HCT116 (cell line): ENCODE measurements around the gene STON2. TPM values are rescaled to one million over a fixed set of nuclear protein-coding genes. Genes with fewer than 3 reads are reported as not detected.

Experiments
- ATAC-seq: fragments of 200-7000 bp; cut with Tn5 transposase; 2 replicates; pipeline ENCODE4 v1.9.1; 2020; ENCODE audit warnings: mild to moderate bottlenecking, moderate library complexity
- BruUV-seq: library from RNA; stranded (reverse); fragments of 400-500 nt; replicated peaks from 2 replicates; lab custom pipeline; 2021; lab: Mats Ljungman, UMichigan
- CTCF ChIA-PET: fragments of 300-600 bp; sonication (Branson Sonifier 250); formaldehyde crosslinking; loops from one replicate; lab custom pipeline; 2021; ENCODE audit warnings: antibody characterized with exemption; lab: Charles Lee
- POLR2A ChIA-PET: fragments of 300-600, 350-600 bp; sonication (Branson Sonifier 250); formaldehyde crosslinking; loops from one replicate; lab custom pipeline; 2021; ENCODE audit warnings: antibody characterized with exemption; lab: Charles Lee
- RAD21 ChIA-PET, 2 experiments: fragments of 300-600 bp; sonication (Branson Sonifier 250); formaldehyde crosslinking; loops; one replicate each; lab custom pipeline; 2023; ENCODE audit warnings: low total read pairs in 2 of 2; ENCODE audit not compliant: uncharacterized antibody in 2 of 2, unreplicated experiment in 2 of 2, low non-redundant PET in 1 of 2; lab: Charles Lee
- DNase-seq: peaks from one replicate; pipeline ENCODE4 v3.0.0-alpha.2; 2010; ENCODE audit warnings: low read depth, low spot score
- H2AFZ ChIP-seq: fragments of 200-600 bp; shearing (Covaris generic), sonication (generic); 2 replicates; pipeline ENCODE4 v1.6.1; 2017; ENCODE audit warnings: low read depth, mixed run types, mixed read lengths, antibody characterized with exemption, low read length; ENCODE audit not compliant: poor library complexity, severe bottlenecking
- H3K27ac ChIP-seq: 2 replicates; pipeline ENCODE4 v1.5.1; 2012; ENCODE audit warnings: low read depth, low read length
- H3K27me3 ChIP-seq: fragments of 200-600 bp; sonication (generic); 2 replicates; pipeline ENCODE4 v1.6.1; 2016; ENCODE audit warnings: mixed run types, low read length, mixed read lengths; ENCODE audit not compliant: insufficient read depth
- H3K36me3 ChIP-seq, 2 experiments: fragments of 200-500 bp in 1 of 2; fragments of 200-600 bp in 1 of 2; sonication (Bioruptor generic) in 1 of 2; sonication (generic) in 1 of 2; 2 replicates each; pipeline versions ENCODE4 v1.5.1 to v1.6.1; 2014 to 2016; ENCODE audit warnings: low read length in 2 of 2, inconsistent platforms in 1 of 2, mixed read lengths in 1 of 2, mixed run types in 1 of 2; ENCODE audit not compliant: insufficient read depth in 2 of 2, control insufficient read depth in 1 of 2
- H3K4me1 ChIP-seq, 2 experiments: fragments of 200-600 bp in 1 of 2; sonication (generic) in 1 of 2; 2 replicates each; pipeline versions ENCODE4 v1.5.1 to v1.6.1; 2012 to 2017; ENCODE audit warnings: low read length in 2 of 2, inconsistent platforms in 1 of 2, mild to moderate bottlenecking in 1 of 2, mixed read lengths in 1 of 2, mixed run types in 1 of 2, moderate library complexity in 1 of 2; ENCODE audit not compliant: insufficient read depth in 2 of 2, control insufficient read depth in 1 of 2
- H3K4me2 ChIP-seq: fragments of 200-600 bp; sonication (generic); 2 replicates; pipeline ENCODE4 v1.6.1; 2017; ENCODE audit warnings: mixed run types, low read length, mixed read lengths
- H3K4me3 ChIP-seq, 2 experiments: fragments of 200-600 bp in 1 of 2; sonication (generic) in 1 of 2; replicated peaks in 1 of 2; 2 replicates each; pipeline ENCODE4 v1.5.1; 2011 to 2016; ENCODE audit warnings: low read length in 2 of 2, control low read depth in 1 of 2, low read depth in 1 of 2, mild to moderate bottlenecking in 1 of 2, mixed read lengths in 1 of 2, mixed run types in 1 of 2
- H3K79me2 ChIP-seq: fragments of 200-600 bp; sonication (generic); 2 replicates; pipeline ENCODE4 v1.6.1; 2017; ENCODE audit warnings: mild to moderate bottlenecking, mixed run types, low read length, moderate library complexity, mixed read lengths; ENCODE audit not compliant: insufficient read depth
- H3K9ac ChIP-seq: fragments of 200-600 bp; sonication (generic); 2 replicates; pipeline ENCODE4 v1.6.1; 2016; ENCODE audit warnings: low read length, mixed read lengths
- H3K9me2 ChIP-seq: fragments of 200-600 bp; sonication (generic), shearing (Covaris generic); 2 replicates; pipeline ENCODE4 v1.6.1; 2017; ENCODE audit warnings: mixed run types, mild to moderate bottlenecking, moderate library complexity; ENCODE audit not compliant: insufficient read depth
- H3K9me3 ChIP-seq, 2 experiments: fragments of 200-500 bp in 1 of 2; fragments of 200-600 bp in 1 of 2; sonication (Bioruptor generic) in 1 of 2; sonication (generic) in 1 of 2; 2 replicates each; pipeline ENCODE4 v1.6.1; 2014 to 2017; ENCODE audit warnings: low read length in 2 of 2, mixed read lengths in 2 of 2, inconsistent platforms in 1 of 2, low read depth in 1 of 2, mild to moderate bottlenecking in 1 of 2, mixed run types in 1 of 2, moderate library complexity in 1 of 2; ENCODE audit not compliant: control insufficient read depth in 1 of 2, insufficient read depth in 1 of 2
- H4K20me1 ChIP-seq: fragments of 200-600 bp; sonication (generic), shearing (Covaris generic); 2 replicates; pipeline ENCODE4 v1.6.1; 2017; ENCODE audit warnings: mixed run types, mild to moderate bottlenecking, moderate library complexity; ENCODE audit not compliant: insufficient read depth
- EZH2phosphoT487 ChIP-seq: fragments of 200-600 bp; IDR thresholded peaks from 2 replicates; pipeline ENCODE4 v1.6.1; 2018; ENCODE audit warnings: antibody characterized with exemption, borderline replicate concordance
- FOSL1 ChIP-seq: IDR thresholded peaks from 2 replicates; pipeline ENCODE4 v1.6.1; 2012; ENCODE audit warnings: low read depth
- JUND ChIP-seq: IDR thresholded peaks from 2 replicates; pipeline ENCODE4 v1.6.1; 2012
- POLR2AphosphoS5 ChIP-seq: IDR thresholded peaks from 2 replicates; pipeline ENCODE4 v1.6.1; 2011; ENCODE audit warnings: mild to moderate bottlenecking, low read depth, low read length, moderate library complexity
- RAD21 ChIP-seq: IDR thresholded peaks from 2 replicates; pipeline ENCODE4 v1.6.1; 2012; ENCODE audit warnings: low read depth, mild to moderate bottlenecking
- SIN3A ChIP-seq: IDR thresholded peaks from 2 replicates; pipeline ENCODE4 v1.6.1; 2012; ENCODE audit warnings: low read depth
- SP1 ChIP-seq: IDR thresholded peaks from 2 replicates; pipeline ENCODE4 v1.6.1; 2012; ENCODE audit warnings: low read depth
- TCF7L2 ChIP-seq: IDR thresholded peaks from 2 replicates; pipeline ENCODE4 v1.7.0; 2011; ENCODE audit warnings: borderline replicate concordance, inconsistent platforms; ENCODE audit not compliant: insufficient read depth, insufficient read length; ENCODE audit errors: extremely low read depth
- YY1 ChIP-seq: IDR thresholded peaks from 2 replicates; pipeline ENCODE4 v1.6.1; 2011; ENCODE audit warnings: low read length, low read depth, moderate library complexity, mild to moderate bottlenecking; ENCODE audit not compliant: insufficient replicate concordance; ENCODE audit errors: extremely low read depth
- intact Hi-C: fragments of 100-400 bp; cut with micrococcal nuclease; formaldehyde crosslinking; loops from 2 replicates; pipeline ENCODE4 v1.10.0; 2022
- total RNA-seq: library from RNA; stranded (reverse); gene quantifications from one replicate; pipeline ENCODE4 v1.2.1, GENCODE V29; 2021; ENCODE audit not compliant: unreplicated experiment
- TF ChIP-seq, protein P1 (sequence below): IDR thresholded peaks from 2 replicates; pipeline ENCODE4 v1.6.1; 2012
- TF ChIP-seq, protein P2 (sequence below), 3 experiments: fragments of 200-600 bp in 1 of 3; sonication (generic) in 1 of 3; IDR thresholded peaks in 2 of 3; conservative IDR thresholded peaks in 1 of 3; 2 replicates each; pipeline ENCODE4 v1.5.1; 2012 to 2017; ENCODE audit warnings: low read depth in 2 of 3, low read length in 2 of 3, antibody characterized with exemption in 1 of 3, borderline replicate concordance in 1 of 3, control low read depth in 1 of 3, mild to moderate bottlenecking in 1 of 3, mixed read lengths in 1 of 3, mixed run types in 1 of 3, moderate library complexity in 1 of 3; ENCODE audit not compliant: insufficient read depth in 1 of 3
- TF ChIP-seq, protein P3 (sequence below): IDR thresholded peaks from 2 replicates; pipeline ENCODE4 v1.6.1; 2012

STON2 gene
- total RNA-seq, 1 experiment from 2014 or later = 4.1 TPM

DNA sequence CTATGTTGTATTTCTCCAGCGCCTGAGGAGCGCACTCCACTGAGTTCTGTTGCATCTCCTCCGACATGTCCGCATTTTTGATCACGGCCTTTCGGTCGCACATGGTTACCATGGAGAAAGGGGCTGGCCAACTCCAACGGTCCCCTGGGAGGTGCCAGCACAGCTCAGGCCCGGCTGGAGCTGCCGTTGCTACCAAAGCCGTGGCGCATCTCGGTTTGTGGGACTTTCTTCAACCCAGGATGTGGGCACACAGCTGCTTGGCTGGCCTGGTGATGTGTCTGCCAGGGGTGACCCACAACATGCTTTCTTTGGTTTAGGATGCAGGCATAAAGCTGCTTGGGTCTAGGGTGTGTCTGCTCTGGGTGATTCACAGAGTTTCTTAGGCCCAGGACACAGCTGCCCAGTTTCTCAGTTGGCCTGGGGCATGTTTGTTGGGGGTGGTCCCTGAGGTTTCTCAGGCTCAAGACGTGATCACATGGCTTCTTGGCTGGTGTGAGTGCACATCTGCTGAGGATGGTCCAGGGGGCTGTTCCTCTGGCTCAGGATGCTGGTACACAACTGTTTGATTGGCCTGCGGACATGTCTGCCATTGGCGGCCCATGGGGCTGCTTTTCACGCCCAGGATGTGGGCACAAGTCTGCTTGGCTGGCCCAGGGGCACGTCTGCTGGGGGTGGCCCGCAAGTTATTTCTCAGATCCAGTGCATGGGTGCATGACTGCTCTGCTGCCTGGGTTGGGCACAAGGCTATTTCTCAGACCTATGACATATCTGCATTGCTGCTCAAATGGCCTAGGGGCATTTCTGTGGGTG, 153.5 kb downstream of the STON2 start:
- H4K20me1 ChIP-seq = no peaks in the 10 kb centered on the region
- ChIA-PET CTCF (no interaction called here), POLR2A (no interaction called here), RAD21 (no interaction called here)
- H3K27ac ChIP-seq = no peak overlapping the region
- H3K36me3 ChIP-seq = no peaks in the 10 kb centered on the region
- no peak overlapping the region for H3K9ac ChIP-seq
- no peaks in the 10 kb centered on the region for H3K9me3 ChIP-seq
- no TSS peak for BruUV-seq
- no peak overlapping the region for H2AFZ ChIP-seq
- H3K27me3 ChIP-seq = no peaks in the 10 kb centered on the region
- no peaks in the 10 kb centered on the region for H3K79me2 ChIP-seq
- ATAC-seq (no peak), DNase-seq (no peak)
- TF ChIP-seq, protein P1, sequence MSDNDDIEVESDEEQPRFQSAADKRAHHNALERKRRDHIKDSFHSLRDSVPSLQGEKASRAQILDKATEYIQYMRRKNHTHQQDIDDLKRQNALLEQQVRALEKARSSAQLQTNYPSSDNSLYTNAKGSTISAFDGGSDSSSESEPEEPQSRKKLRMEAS = no peak
- no peak for TF ChIP-seq JUND
- TF ChIP-seq SIN3A = no peak
- no peak for TF ChIP-seq YY1
- no peak for TF ChIP-seq RAD21
- no peak for TF ChIP-seq FOSL1
- TF ChIP-seq EZH2phosphoT487 = no peak
- TF ChIP-seq, protein P2, sequence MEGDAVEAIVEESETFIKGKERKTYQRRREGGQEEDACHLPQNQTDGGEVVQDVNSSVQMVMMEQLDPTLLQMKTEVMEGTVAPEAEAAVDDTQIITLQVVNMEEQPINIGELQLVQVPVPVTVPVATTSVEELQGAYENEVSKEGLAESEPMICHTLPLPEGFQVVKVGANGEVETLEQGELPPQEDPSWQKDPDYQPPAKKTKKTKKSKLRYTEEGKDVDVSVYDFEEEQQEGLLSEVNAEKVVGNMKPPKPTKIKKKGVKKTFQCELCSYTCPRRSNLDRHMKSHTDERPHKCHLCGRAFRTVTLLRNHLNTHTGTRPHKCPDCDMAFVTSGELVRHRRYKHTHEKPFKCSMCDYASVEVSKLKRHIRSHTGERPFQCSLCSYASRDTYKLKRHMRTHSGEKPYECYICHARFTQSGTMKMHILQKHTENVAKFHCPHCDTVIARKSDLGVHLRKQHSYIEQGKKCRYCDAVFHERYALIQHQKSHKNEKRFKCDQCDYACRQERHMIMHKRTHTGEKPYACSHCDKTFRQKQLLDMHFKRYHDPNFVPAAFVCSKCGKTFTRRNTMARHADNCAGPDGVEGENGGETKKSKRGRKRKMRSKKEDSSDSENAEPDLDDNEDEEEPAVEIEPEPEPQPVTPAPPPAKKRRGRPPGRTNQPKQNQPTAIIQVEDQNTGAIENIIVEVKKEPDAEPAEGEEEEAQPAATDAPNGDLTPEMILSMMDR (IDR thresholded peaks at IDR 0.05 in 2 of 3, conservative IDR thresholded peaks at IDR 0.05 in 1 of 3; ENCODE audit: borderline replicate concordance in 1 of 3, insufficient read depth in 1 of 3, low read depth in 2 of 3, low read length in 2 of 3) = no peak
- no peak for TF ChIP-seq SP1
- no peak for TF ChIP-seq POLR2AphosphoS5
- TF ChIP-seq TCF7L2 = no peak
- TF ChIP-seq, protein P3, sequence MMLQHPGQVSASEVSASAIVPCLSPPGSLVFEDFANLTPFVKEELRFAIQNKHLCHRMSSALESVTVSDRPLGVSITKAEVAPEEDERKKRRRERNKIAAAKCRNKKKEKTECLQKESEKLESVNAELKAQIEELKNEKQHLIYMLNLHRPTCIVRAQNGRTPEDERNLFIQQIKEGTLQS = no peak
- H3K9me2 ChIP-seq = no peaks in the 10 kb centered on the region
- H3K4me2 ChIP-seq = no peak overlapping the region
- no peaks in the 10 kb centered on the region for H3K4me1 ChIP-seq
- intact Hi-C loops = no loop called here
- no peak overlapping the region for H3K4me3 ChIP-seq
